Measurements from ENCODE around the gene IVL. TPM values are rescaled to one million over a fixed set of nuclear protein-coding genes. Genes with fewer than 3 reads are reported as not detected.

The IVL gene
- total RNA-seq, 1 experiment from 2014 or later = not detected

GRCh38 chr1:152878042-152878441 lies 30.3 kb upstream of the IVL start, which contains the start of gene SMCP:
Gene SMCP (plus strand): TSS chr1:152878322. CDS start chr1:152884423, 6,101 bp downstream.
- TF ChIP-seq CBX3 (IDR thresholded peaks at IDR 0.05; ENCODE audit: low read depth) (no peak), RAD21 (IDR thresholded peaks at IDR 0.05; ENCODE audit: low read depth) (peak; percentile 42), ZNF274 (IDR thresholded peaks at IDR 0.05; ENCODE audit: low read depth, low read length) (no peak), EZH2 (IDR thresholded peaks at IDR 0.05) (no peak), ZBTB33 (IDR thresholded peaks at IDR 0.05; ENCODE audit: extremely low read depth, insufficient replicate concordance, low read length) (no peak), ZFX (IDR thresholded peaks at IDR 0.05) (no peak), CTCF (IDR thresholded peaks at IDR 0.05 in 2 of 3, conservative IDR thresholded peaks at IDR 0.05 in 1 of 3; ENCODE audit: borderline replicate concordance in 1 of 3, insufficient read depth in 1 of 3, low read depth in 2 of 3, low read length in 2 of 3) (peak; percentile 16 to 65 (median 57); a peak in 5 of 6 replicates), SP1 (IDR thresholded peaks at IDR 0.05; ENCODE audit: low read depth) (no peak), SRF (IDR thresholded peaks at IDR 0.05; ENCODE audit: low read depth) (no peak), YY1 (IDR thresholded peaks at IDR 0.05; ENCODE audit: extremely low read depth, insufficient replicate concordance, low read depth, low read length) (no peak), EGR1 (IDR thresholded peaks at IDR 0.05; ENCODE audit: low read depth) (no peak), CEBPB (IDR thresholded peaks at IDR 0.05; ENCODE audit: low read depth) (no peak), MAX (IDR thresholded peaks at IDR 0.05) (no peak), FOSL1 (IDR thresholded peaks at IDR 0.05; ENCODE audit: low read depth) (no peak)
- DNase-seq (ENCODE audit: low read depth, low spot score) (no peak), ATAC-seq (peak; percentile 62)
- Histone ChIP-seq H3K4me1 (ENCODE audit: control insufficient read depth in 1 of 2, insufficient read depth in 2 of 2, low read length in 2 of 2) (no peaks in the 10 kb centered on the region), H3K27ac (ENCODE audit: low read depth, low read length) (no peak within 1 kb of the TSS), H2AFZ (ENCODE audit: low read depth, low read length, poor library complexity, severe bottlenecking) (no peak within 1 kb of the TSS), H3K36me3 (ENCODE audit: control insufficient read depth in 1 of 2, insufficient read depth in 2 of 2, low read length in 2 of 2) (no peaks in the 10 kb centered on the region), H3K79me2 (ENCODE audit: insufficient read depth, low read length) (no peaks in the 10 kb centered on the region), H3K27me3 (ENCODE audit: insufficient read depth, low read length) (peaks cover 10% of the 10 kb centered on the region; the same call in 1 of the 2 replicates), H3K4me3 (replicated peaks in 1 of 2; ENCODE audit: low read depth in 1 of 2, low read length in 2 of 2) (no peak within 1 kb of the TSS), H3K9me3 (ENCODE audit: control insufficient read depth in 1 of 2, insufficient read depth in 1 of 2, low read depth in 1 of 2, low read length in 2 of 2) (no peaks in the 10 kb centered on the region), H3K4me2 (ENCODE audit: low read length) (no peak within 1 kb of the TSS), H4K20me1 (ENCODE audit: insufficient read depth) (no peaks in the 10 kb centered on the region), H3K9ac (ENCODE audit: low read length) (no peak within 1 kb of the TSS), H3K9me2 (ENCODE audit: insufficient read depth) (no peaks in the 10 kb centered on the region)
- POLR2A ChIA-PET = no interaction called here
- RAD21 ChIA-PET (ENCODE audit: low non-redundant PET in 1 of 2, low total read pairs in 2 of 2, uncharacterized antibody in 2 of 2, unreplicated experiment in 2 of 2) = interaction anchor here in 1 of 2 experiments (1.0 kb wide), 1 partner anchor 315 kb away, joined by 3 read pairs; no protein-coding TSS in a partner anchor
- intact Hi-C loops (cut with micrococcal nuclease) = no loop called here
- CTCF ChIA-PET = interaction anchor here (0.6 to 2.0 kb wide), 8 partner anchors 9 to 318 kb away, joined by 3 to 25 read pairs (median 4); no protein-coding TSS in a partner anchor
- BruUV-seq (replicated peaks) = no TSS peak

Measured in HCT116 (cell line).